ENCODE measurements around the gene SYT17.

Gene SYT17

DNA sequence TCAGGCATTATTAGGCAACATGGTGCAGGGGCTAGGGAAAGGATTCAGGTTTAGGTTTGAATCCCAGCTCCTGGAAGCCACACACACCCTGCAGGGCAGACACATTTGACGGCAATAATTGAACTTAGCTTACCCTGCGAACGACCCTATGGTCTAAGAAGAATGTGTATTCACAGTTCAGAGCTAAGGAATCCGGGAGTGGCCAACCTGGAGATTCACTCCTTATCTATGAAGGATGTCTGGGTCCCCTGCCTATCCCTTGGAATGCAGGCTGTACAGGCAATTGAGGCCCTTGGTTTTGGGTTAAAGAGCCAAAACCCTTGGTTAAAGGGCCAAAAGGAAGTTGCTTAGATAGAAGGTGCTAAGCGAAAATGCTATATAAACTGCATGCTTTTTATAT is 2.9 kb upstream of the SYT17 start:
- TF ChIP-seq, protein P1, sequence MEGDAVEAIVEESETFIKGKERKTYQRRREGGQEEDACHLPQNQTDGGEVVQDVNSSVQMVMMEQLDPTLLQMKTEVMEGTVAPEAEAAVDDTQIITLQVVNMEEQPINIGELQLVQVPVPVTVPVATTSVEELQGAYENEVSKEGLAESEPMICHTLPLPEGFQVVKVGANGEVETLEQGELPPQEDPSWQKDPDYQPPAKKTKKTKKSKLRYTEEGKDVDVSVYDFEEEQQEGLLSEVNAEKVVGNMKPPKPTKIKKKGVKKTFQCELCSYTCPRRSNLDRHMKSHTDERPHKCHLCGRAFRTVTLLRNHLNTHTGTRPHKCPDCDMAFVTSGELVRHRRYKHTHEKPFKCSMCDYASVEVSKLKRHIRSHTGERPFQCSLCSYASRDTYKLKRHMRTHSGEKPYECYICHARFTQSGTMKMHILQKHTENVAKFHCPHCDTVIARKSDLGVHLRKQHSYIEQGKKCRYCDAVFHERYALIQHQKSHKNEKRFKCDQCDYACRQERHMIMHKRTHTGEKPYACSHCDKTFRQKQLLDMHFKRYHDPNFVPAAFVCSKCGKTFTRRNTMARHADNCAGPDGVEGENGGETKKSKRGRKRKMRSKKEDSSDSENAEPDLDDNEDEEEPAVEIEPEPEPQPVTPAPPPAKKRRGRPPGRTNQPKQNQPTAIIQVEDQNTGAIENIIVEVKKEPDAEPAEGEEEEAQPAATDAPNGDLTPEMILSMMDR (IDR thresholded peaks at IDR 0.05), result no peak
- peaks cover 28% of the 10 kb centered on the region for H3K27me3 Mint-ChIP-seq (ENCODE audit: low read depth, poor library complexity)
- no peaks in the 10 kb centered on the region for H3K36me3 Mint-ChIP-seq (ENCODE audit: low read depth)
- H3K9me3 Mint-ChIP-seq, result peaks cover 8% of the 10 kb centered on the region
- no peak for DNase-seq
- peaks cover 6% of the 10 kb centered on the region for H3K4me1 Mint-ChIP-seq
- H3K4me3 Mint-ChIP-seq, result no peak overlapping the region
- H3K27ac Mint-ChIP-seq, result no peak overlapping the region

DNA sequence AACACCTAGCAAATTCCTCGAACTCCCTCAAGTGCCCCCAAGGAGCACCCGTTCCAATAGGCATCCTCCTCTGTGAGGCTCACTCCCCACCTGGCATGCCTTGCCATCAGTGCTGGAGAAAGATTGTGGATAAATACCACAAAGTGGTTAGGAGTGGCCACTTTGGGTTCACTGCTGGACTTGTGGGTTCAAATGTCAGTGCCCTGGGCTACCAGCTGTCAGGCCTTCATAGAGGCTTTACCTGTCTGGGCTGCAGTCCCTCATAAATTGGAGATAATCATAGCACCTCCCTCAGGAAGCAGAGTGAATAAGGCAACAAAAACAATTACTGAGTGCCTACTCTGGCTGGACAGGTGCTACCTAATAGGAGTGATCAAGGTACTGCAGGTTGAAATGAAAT is 1.5 kb upstream of the SYT17 start:
- Mint-ChIP-seq H3K27ac (no peak overlapping the region), H3K27me3 (ENCODE audit: low read depth, poor library complexity) (peaks cover 40% of the 10 kb centered on the region), H3K4me3 (no peak overlapping the region), H3K36me3 (ENCODE audit: low read depth) (no peaks in the 10 kb centered on the region), H3K9me3 (peaks cover 8% of the 10 kb centered on the region), H3K4me1 (peaks cover 6% of the 10 kb centered on the region)
- no peak for DNase-seq
- TF ChIP-seq, protein P1 (IDR thresholded peaks at IDR 0.05), result no peak

DNA sequence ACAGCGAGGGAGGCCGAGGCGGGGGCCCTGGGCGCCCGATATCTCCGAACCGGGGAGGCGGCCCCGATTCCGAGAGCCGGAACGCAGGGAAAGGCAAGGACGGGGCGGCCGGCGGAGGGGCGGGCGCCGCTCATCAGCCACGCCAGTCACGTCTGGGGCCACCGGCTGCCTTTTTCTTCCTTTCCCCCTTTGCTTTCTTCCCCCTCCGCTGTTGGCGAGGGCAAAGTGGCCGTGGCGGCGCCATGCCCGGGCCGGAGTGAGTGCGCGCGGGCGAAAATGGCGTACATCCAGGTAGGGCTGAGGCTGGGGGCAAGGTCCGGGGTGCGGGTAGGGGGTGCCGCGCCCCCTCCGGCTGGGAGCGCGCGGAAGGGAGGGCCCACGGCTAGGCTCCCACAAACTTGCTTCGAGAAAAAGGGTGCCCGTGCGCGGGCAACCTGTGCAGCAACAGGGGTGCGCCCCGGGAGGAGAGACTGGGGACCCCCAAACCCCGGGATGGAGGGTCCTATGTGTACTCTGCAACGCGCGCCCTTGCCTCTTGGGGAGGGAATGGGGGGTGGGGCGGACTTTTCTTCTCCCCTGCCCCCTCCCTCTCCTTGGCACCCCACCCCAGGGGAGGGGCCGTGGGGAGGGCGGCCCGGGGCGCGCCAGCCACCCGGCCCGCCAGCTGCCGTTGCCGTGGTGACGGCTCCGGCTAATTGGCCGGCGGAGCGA is 486 bp downstream of the SYT17 start:
- Mint-ChIP-seq H3K27me3 (ENCODE audit: low read depth, poor library complexity) (peaks cover 47% of the 10 kb centered on the region), H3K27ac (no peak overlapping the region)
- DNase-seq, result peak; percentile 49

DNA sequence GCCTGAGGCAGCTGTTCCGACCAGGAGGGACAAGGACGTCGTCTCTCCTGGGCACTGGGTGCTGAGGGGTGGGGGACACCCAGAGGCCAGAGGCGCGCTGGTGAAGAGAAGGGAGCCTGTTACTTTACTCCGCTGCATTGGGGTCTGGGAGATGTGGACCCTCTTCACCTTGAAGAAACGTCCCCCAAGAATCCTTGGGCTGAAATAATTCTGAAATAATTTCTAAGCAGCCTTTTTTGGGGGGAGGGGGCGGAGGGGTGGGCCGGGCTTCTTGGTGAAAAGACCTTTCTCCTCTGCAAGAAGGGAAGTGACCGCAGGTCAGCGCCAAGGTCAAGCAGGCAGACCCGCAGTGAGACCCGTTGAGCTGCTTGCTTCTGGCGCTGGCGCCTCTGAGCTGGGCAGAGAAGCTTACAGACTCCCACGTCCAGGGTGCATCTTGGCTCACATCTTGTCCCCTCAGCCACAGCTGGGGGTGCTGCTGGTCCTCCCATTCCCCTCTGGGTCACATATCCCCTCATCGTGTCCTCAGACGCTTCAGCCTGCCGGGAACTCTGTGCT is 1.1 kb downstream of the SYT17 start:
- no peaks in the 10 kb centered on the region for H3K36me3 Mint-ChIP-seq (ENCODE audit: low read depth)
- H3K4me1 Mint-ChIP-seq, result peaks cover 6% of the 10 kb centered on the region
- H3K27me3 Mint-ChIP-seq (ENCODE audit: low read depth, poor library complexity), result peaks cover 47% of the 10 kb centered on the region
- TF ChIP-seq, protein P1 (IDR thresholded peaks at IDR 0.05), result no peak
- peak overlapping the region; percentile 78 for H3K4me3 Mint-ChIP-seq
- peak; percentile 24 for DNase-seq
- peak overlapping the region; percentile 55 for H3K27ac Mint-ChIP-seq
- H3K9me3 Mint-ChIP-seq, result no peaks in the 10 kb centered on the region

More for the DNA sequence above, 486 bp downstream of the SYT17 start:
- TF ChIP-seq, protein P1 (IDR thresholded peaks at IDR 0.05), result no peak
- no peaks in the 10 kb centered on the region for H3K36me3 Mint-ChIP-seq (ENCODE audit: low read depth)
- H3K9me3 Mint-ChIP-seq, result peaks cover 2% of the 10 kb centered on the region
- peak overlapping the region; percentile 78 for H3K4me3 Mint-ChIP-seq
- H3K4me1 Mint-ChIP-seq, result peaks cover 6% of the 10 kb centered on the region

DNA sequence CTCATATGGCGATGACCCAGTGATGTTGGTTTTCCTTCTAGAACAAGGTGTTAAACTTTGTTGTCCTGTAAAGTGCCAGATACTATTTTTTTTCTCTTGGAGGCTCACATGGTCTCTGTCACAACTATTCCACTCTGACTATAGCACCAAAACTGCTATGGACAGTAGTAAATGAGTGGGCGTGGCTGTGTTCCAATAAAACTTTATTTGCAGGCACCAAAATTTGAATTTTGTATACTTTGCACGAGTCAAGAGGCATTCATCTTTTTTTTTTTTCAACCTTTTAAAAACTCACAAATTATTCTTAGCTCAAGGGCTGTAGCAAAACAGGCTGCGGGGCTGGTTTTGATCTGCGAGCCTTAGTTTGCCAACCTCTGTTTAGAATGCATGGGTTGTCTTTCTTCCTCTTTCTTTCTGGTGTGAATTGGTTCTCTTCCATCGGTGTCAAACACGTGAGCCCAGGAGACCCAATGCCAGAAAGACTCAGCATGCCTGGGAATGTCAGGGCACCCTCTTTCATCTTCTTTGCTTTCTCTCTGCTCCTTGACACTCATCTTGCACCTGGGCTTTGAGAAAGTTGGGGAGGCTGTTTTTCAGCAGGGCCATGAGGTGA is 2.1 kb downstream of the SYT17 start:
- no peaks in the 10 kb centered on the region for H3K36me3 Mint-ChIP-seq (ENCODE audit: low read depth)
- H3K4me3 Mint-ChIP-seq, result peak overlapping the region; percentile 78
- DNase-seq, result no peak
- no peak overlapping the region for H3K27ac Mint-ChIP-seq
- peaks cover 49% of the 10 kb centered on the region for H3K27me3 Mint-ChIP-seq (ENCODE audit: low read depth, poor library complexity)
- TF ChIP-seq, protein P1 (IDR thresholded peaks at IDR 0.05), result no peak
- no peaks in the 10 kb centered on the region for H3K9me3 Mint-ChIP-seq
- H3K4me1 Mint-ChIP-seq, result peaks cover 6% of the 10 kb centered on the region
